NCI-H82 treated with DMSO at 0.1 percent for 48 hours (cell line): ENCODE measurements around the gene MYOCOS.
"Not testable (repeated sequence)": the region's sequence is repeated elsewhere in the genome, so short reads cannot be mapped to it uniquely, and the experiment has no call there.

ENCODE experiments used
- DNase-seq: peaks from one replicate; lab custom pipeline; 2025; ENCODE audit not compliant: unreplicated experiment; lab: John Stamatoyannopoulos, UW

Gene MYOCOS

GRCh38 chr1:171656206-171656605 is 34.2 kb downstream of the MYOCOS start:
- DNase-seq, result not testable (repeated sequence)

- no peak for DNase-seq
These were observed 39.1 kb downstream of the MYOCOS start for GRCh38 chr1:171661076-171661650.

- DNase-seq, result no peak
These were observed 41.2 kb downstream of the MYOCOS start for GRCh38 chr1:171663036-171663853.

GRCh38 chr1:171663854-171664575 is 42.0 kb downstream of the MYOCOS start:
- peak; percentile 46 for DNase-seq

- no peak for DNase-seq
These were observed 42.9 kb downstream of the MYOCOS start for GRCh38 chr1:171664976-171665375.

- no peak for DNase-seq
These were observed 44.2 kb downstream of the MYOCOS start for GRCh38 chr1:171666114-171666769.

- DNase-seq, result no peak
These were observed 46.3 kb downstream of the MYOCOS start for GRCh38 chr1:171668372-171668771.

GRCh38 chr1:171670739-171671138 is 48.7 kb downstream of the MYOCOS start:
- no peak for DNase-seq

GRCh38 chr1:171674431-171675405 is 52.7 kb downstream of the MYOCOS start:
- no peak for DNase-seq
